Prostate gland (tissue), 2 donors: ENCODE measurements around the gene STARD10.

Source experiments
- POLR2A ChIP-seq: fragments of 450-650 bp; IDR thresholded peaks from one replicate; pipeline ENCODE4 v1.6.1; 2016; ENCODE audit warnings: antibody characterized with exemption, mild to moderate bottlenecking
- TF ChIP-seq, protein P1 (sequence below), 4 experiments: fragments of 200-600 bp in 2 of 4; fragments of 450-650 bp in 2 of 4; sonication (generic) in 2 of 4; IDR thresholded peaks; 1 replicate in 3 of 4; 2 replicates in 1 of 4; pipeline ENCODE4 v1.5.1; 2016 to 2019; ENCODE audit warnings: antibody characterized with exemption in 4 of 4, mild to moderate bottlenecking in 2 of 4, moderate library complexity in 2 of 4

DNA sequence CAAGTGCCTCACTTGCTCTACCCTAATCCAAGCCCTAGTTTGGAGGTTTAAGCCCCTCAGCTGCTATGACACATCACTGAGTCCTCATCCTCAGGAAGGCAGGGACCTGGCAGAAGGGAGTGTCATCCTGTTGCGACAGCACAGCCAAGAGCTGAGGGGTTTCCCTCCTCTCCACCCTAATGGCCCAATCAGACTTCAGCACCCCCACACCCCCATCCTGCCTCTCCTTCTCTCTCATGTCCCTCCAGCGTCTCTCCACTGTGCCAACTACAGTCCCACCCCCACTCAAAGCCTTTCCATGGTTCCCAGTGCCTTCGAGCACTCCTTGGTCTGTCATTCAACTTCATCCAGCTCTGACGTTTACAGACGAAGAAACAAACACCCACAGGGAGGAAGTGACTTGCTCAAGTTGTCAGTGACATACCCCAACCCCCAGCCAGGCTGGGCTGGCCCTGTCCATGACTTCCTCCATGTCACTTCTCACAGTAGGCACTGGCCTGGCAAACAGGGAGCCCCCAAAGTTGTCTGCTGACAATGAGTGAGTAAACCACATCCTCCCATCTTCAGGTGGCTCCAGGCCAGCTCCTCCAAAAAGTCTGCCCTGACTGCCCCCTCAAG, 57.3 kb downstream of the STARD10 start:
- no peak for TF ChIP-seq POLR2A
- TF ChIP-seq, protein P1, sequence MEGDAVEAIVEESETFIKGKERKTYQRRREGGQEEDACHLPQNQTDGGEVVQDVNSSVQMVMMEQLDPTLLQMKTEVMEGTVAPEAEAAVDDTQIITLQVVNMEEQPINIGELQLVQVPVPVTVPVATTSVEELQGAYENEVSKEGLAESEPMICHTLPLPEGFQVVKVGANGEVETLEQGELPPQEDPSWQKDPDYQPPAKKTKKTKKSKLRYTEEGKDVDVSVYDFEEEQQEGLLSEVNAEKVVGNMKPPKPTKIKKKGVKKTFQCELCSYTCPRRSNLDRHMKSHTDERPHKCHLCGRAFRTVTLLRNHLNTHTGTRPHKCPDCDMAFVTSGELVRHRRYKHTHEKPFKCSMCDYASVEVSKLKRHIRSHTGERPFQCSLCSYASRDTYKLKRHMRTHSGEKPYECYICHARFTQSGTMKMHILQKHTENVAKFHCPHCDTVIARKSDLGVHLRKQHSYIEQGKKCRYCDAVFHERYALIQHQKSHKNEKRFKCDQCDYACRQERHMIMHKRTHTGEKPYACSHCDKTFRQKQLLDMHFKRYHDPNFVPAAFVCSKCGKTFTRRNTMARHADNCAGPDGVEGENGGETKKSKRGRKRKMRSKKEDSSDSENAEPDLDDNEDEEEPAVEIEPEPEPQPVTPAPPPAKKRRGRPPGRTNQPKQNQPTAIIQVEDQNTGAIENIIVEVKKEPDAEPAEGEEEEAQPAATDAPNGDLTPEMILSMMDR (IDR thresholded peaks at IDR 0.05), result no peak
